NB4 (cell line): ENCODE results near the gene FOXI2.

Experiments used
- CTCF ChIP-seq: IDR thresholded peaks from one replicate; pipeline ENCODE4 v1.5.1; 2012; ENCODE audit warnings: low read depth, low read length
- POLR2A ChIP-seq: IDR thresholded peaks from 2 replicates; pipeline ENCODE4 v1.6.1; 2011; ENCODE audit warnings: mild to moderate bottlenecking; ENCODE audit not compliant: insufficient read length; ENCODE audit errors: extremely low read depth

DNA sequence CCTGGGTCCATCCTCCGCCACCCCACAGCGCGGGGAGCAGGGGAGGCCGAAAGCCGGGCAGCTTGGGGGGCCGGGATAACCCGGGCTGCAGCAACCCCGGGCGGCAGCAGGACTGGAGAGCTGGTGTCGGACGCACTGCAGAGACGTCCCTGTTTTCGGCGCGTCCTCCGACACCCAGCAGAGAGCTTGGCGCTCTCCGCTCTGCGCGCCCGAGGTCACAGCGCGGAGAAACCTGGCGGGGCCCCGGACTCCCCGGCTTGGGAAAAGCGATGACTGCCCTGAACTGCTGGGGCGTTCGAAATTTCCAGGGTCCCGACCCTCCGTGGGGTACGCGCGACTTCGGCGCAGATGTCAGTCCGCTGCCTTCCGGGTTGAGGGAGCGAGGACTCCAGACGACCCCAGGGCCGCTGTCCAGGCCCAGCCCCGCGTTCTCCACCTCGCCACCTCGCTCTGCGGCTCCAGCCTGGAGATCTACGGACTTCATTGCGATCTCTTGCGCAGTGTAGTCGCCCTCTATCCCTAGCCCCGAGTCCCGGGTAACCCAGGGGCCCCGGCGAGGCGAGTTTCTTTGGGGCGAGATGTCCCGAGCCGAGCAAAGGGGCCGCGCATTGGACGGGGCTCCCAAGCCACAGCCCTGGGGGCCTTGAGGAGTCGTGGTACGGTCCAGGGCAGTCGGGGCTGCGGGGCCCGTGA lies 617 bp upstream of the FOXI2 start:
- TF ChIP-seq CTCF (no peak), POLR2A (no peak)
